HepG2 (cell line): ENCODE results near the gene RIPK1. TPM values are rescaled to one million over a fixed set of nuclear protein-coding genes. Genes with fewer than 3 reads are reported as not detected.
A peak's percentile ranks its signal among the peaks of the same experiment; 100 is the strongest.

Source experiments
- AHR ChIP-seq: IDR thresholded peaks from 2 replicates; pipeline ENCODE4 v1.6.1; 2018; ENCODE audit warnings: missing genetic modification reagents, missing compliant biosample characterization
- ARID5B ChIP-seq: IDR thresholded peaks from 2 replicates; pipeline ENCODE4 v1.4.0; 2020; ENCODE audit warnings: mild to moderate bottlenecking, missing genetic modification reagents
- ASH2L ChIP-seq: fragments of 300-600, 200-600 bp; sonication (generic); IDR thresholded peaks from 2 replicates; pipeline ENCODE4 v1.7.0; 2017; ENCODE audit warnings: low read depth, mild to moderate bottlenecking, moderate library complexity, mixed read lengths, low read length; ENCODE audit not compliant: insufficient read length
- CCDC6 ChIP-seq: sonication (generic); formaldehyde crosslinking; IDR thresholded peaks from 2 replicates; pipeline ENCODE4 v1.8.1; 2022; ENCODE audit warnings: mild to moderate bottlenecking, missing genetic modification reagents, moderate library complexity
- CREM ChIP-seq, 2 experiments: sonication (generic) in 1 of 2; formaldehyde crosslinking in 1 of 2; IDR thresholded peaks; 2 replicates each; pipeline versions ENCODE4 v1.4.0 to v1.6.1; 2016 to 2020; ENCODE audit warnings: antibody characterized with exemption in 1 of 2, mild to moderate bottlenecking in 1 of 2, missing genetic modification reagents in 1 of 2
- HNF4A ChIP-seq: sonication (generic); formaldehyde crosslinking; IDR thresholded peaks from 2 replicates; pipeline ENCODE4 v1.4.0; 2020; ENCODE audit warnings: missing genetic modification reagents
- KLF11 ChIP-seq: IDR thresholded peaks from 2 replicates; pipeline ENCODE4 v1.6.1; 2016; ENCODE audit warnings: missing compliant biosample characterization
- MAZ ChIP-seq, 2 experiments: sonication (generic) in 1 of 2; formaldehyde crosslinking in 1 of 2; IDR thresholded peaks; 2 replicates each; pipeline versions ENCODE4 v1.5.0 to v1.6.1; 2012 to 2020; ENCODE audit warnings: low read depth in 2 of 2, mild to moderate bottlenecking in 2 of 2, borderline replicate concordance in 1 of 2, improper control_type of control experiment in 1 of 2, low read length in 1 of 2, missing genetic modification reagents in 1 of 2, moderate library complexity in 1 of 2
- MIER3 ChIP-seq: IDR thresholded peaks from 2 replicates; pipeline ENCODE4 v1.6.1; 2016; ENCODE audit warnings: missing compliant biosample characterization, borderline replicate concordance
- MXD4 ChIP-seq: IDR thresholded peaks from 2 replicates; pipeline ENCODE4 v1.6.1; 2016; ENCODE audit warnings: mild to moderate bottlenecking, missing biosample characterization, missing genetic modification reagents
- NAIF1 ChIP-seq: sonication (generic); formaldehyde crosslinking; IDR thresholded peaks from 2 replicates; pipeline ENCODE4 v1.5.0; 2020; ENCODE audit warnings: mild to moderate bottlenecking, missing genetic modification reagents, borderline replicate concordance
- NCOA2 ChIP-seq: sonication (generic); formaldehyde crosslinking; IDR thresholded peaks from 2 replicates; pipeline ENCODE4 v1.8.0; 2022; ENCODE audit warnings: inconsistent platforms
- PCBP2 ChIP-seq: fragments of 200-400 bp; formaldehyde crosslinking; optimal IDR thresholded peaks from 2 replicates; pipeline ENCODE3; 2018; ENCODE audit warnings: low read length, low read depth; ENCODE audit not compliant: poor library complexity, severe bottlenecking
- ZNF331 ChIP-seq: sonication (generic); formaldehyde crosslinking; IDR thresholded peaks from 2 replicates; pipeline ENCODE4 v1.4.0; 2020; ENCODE audit warnings: missing genetic modification reagents
- ZNF432 ChIP-seq: sonication (generic); formaldehyde crosslinking; IDR thresholded peaks from 2 replicates; pipeline ENCODE4 v1.5.0; 2020; ENCODE audit warnings: missing genetic modification reagents, mild to moderate bottlenecking, borderline replicate concordance
- polyA plus RNA-seq, 8 experiments: library from polyadenylated mRNA; depleted of rRNA in 3 of 8; stranded (reverse) in 7 of 8; unstranded in 1 of 8; fragments of >200 nt; fragmentation: Illumina TruSeq in 4 of 8; extraction: Trizol in 4 of 8; gene quantifications; 2 replicates each; pipeline versions ENCODE4 v1.2.1 to v1.2.3, GENCODE V29; 2011 to 2016; ENCODE audit warnings: low read depth in 4 of 8, missing spikeins in 1 of 8, mixed read lengths in 1 of 8; ENCODE audit not compliant: insufficient read depth in 1 of 8
- total RNA-seq, 5 experiments: library from RNA; depleted of rRNA; stranded (reverse); fragments of >200 nt; fragmentation: Illumina TruSeq; extraction: Trizol; gene quantifications; 2 replicates each; pipeline ENCODE4 v1.2.3, GENCODE V29; 2016; ENCODE audit warnings: low read depth in 1 of 5
- TF ChIP-seq, protein P1 (sequence below): IDR thresholded peaks from 2 replicates; pipeline ENCODE4 v1.6.1; 2018; ENCODE audit warnings: missing genetic modification reagents, mild to moderate bottlenecking, missing compliant biosample characterization
- TF ChIP-seq, protein P2 (sequence below): sonication (generic); formaldehyde crosslinking; IDR thresholded peaks from 2 replicates; pipeline ENCODE4 v1.4.0; 2020; ENCODE audit warnings: missing genetic modification reagents, mild to moderate bottlenecking, borderline replicate concordance
- TF ChIP-seq, protein P3 (sequence below): sonication (generic); formaldehyde crosslinking; IDR thresholded peaks from 2 replicates; pipeline ENCODE4 v1.4.0; 2020; ENCODE audit warnings: mild to moderate bottlenecking, missing genetic modification reagents
- TF ChIP-seq, protein P4 (sequence below): IDR thresholded peaks from 2 replicates; pipeline ENCODE4 v1.6.1; 2016; ENCODE audit warnings: missing genetic modification reagents, missing compliant biosample characterization

Gene RIPK1
- total and polyA plus RNA-seq, 2 of the 13 experiments (the other 11 are each of a cell fraction or from before 2014, with no cell fraction given): 9.0 to 10.3 TPM

GRCh38 chr6:3135668-3136291 lies 67.5 kb downstream of the RIPK1 start (continued):
- TF ChIP-seq, protein P1, sequence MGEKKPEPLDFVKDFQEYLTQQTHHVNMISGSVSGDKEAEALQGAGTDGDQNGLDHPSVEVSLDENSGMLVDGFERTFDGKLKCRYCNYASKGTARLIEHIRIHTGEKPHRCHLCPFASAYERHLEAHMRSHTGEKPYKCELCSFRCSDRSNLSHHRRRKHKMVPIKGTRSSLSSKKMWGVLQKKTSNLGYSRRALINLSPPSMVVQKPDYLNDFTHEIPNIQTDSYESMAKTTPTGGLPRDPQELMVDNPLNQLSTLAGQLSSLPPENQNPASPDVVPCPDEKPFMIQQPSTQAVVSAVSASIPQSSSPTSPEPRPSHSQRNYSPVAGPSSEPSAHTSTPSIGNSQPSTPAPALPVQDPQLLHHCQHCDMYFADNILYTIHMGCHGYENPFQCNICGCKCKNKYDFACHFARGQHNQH (CRISPR knock-in tag): peak; percentile 27; the same call in 1 of the 2 replicates
- TF ChIP-seq ZNF432 (CRISPR knock-in tag) (no peak), ZNF331 (CRISPR knock-in tag) (peak; percentile 27; the same call in 1 of the 2 replicates), ASH2L (peak; percentile 71), MXD4 (no peak), AHR (CRISPR knock-in tag) (no peak), MAZ (IDR thresholded peaks at IDR 0.05; ENCODE audit: borderline replicate concordance, low read depth, low read length) (no peak), MAZ (CRISPR knock-in tag; IDR thresholded peaks at IDR 0.05; ENCODE audit: low read depth) (0 out of 2 replicates have a peak, but pooled peaks have one; percentile 31), MIER3 (CRISPR knock-in tag) (peak; percentile 16; the same call in 1 of the 2 replicates), NAIF1 (CRISPR knock-in tag) (0 out of 2 replicates have a peak, but pooled peaks have one; percentile 70), KLF11 (CRISPR knock-in tag) (0 out of 2 replicates have a peak, but pooled peaks have one; percentile 56), ARID5B (CRISPR knock-in tag) (peak; percentile 83), HNF4A (CRISPR knock-in tag) (peak; percentile 54), PCBP2 (no peak), CCDC6 (CRISPR knock-in tag) (no peak), NCOA2 (CRISPR knock-in tag) (peak; percentile 90), CREM (IDR thresholded peaks at IDR 0.05) (peak; percentile 55; the same call in 1 of the 2 replicates), CREM (CRISPR knock-in tag; IDR thresholded peaks at IDR 0.05) (no peak)
- TF ChIP-seq, protein P2, sequence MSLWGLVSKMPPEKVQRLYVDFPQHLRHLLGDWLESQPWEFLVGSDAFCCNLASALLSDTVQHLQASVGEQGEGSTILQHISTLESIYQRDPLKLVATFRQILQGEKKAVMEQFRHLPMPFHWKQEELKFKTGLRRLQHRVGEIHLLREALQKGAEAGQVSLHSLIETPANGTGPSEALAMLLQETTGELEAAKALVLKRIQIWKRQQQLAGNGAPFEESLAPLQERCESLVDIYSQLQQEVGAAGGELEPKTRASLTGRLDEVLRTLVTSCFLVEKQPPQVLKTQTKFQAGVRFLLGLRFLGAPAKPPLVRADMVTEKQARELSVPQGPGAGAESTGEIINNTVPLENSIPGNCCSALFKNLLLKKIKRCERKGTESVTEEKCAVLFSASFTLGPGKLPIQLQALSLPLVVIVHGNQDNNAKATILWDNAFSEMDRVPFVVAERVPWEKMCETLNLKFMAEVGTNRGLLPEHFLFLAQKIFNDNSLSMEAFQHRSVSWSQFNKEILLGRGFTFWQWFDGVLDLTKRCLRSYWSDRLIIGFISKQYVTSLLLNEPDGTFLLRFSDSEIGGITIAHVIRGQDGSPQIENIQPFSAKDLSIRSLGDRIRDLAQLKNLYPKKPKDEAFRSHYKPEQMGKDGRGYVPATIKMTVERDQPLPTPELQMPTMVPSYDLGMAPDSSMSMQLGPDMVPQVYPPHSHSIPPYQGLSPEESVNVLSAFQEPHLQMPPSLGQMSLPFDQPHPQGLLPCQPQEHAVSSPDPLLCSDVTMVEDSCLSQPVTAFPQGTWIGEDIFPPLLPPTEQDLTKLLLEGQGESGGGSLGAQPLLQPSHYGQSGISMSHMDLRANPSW (CRISPR knock-in tag): no peak; the same call in 1 of the 2 replicates
- TF ChIP-seq, protein P3, sequence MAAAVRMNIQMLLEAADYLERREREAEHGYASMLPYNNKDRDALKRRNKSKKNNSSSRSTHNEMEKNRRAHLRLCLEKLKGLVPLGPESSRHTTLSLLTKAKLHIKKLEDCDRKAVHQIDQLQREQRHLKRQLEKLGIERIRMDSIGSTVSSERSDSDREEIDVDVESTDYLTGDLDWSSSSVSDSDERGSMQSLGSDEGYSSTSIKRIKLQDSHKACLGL (CRISPR knock-in tag): no peak
- TF ChIP-seq, protein P4, sequence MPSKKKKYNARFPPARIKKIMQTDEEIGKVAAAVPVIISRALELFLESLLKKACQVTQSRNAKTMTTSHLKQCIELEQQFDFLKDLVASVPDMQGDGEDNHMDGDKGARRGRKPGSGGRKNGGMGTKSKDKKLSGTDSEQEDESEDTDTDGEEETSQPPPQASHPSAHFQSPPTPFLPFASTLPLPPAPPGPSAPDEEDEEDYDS (CRISPR knock-in tag): peak; percentile 63; the same call in 1 of the 2 replicates
